ENCODE data around the gene CCDC88A.

- no peak for TF ChIP-seq CTCF (IDR thresholded peaks at IDR 0.05; ENCODE audit: low read length)
- no peak for TF ChIP-seq EZH2 (IDR thresholded peaks at IDR 0.05; ENCODE audit: borderline replicate concordance, low read length)
Measured at GRCh38 chr2:55395724-55396605, 23.7 kb downstream of the CCDC88A start.
